Cardiac muscle cell (in vitro differentiated cells and primary cell): ENCODE measurements around the gene AQP2. TPM values are rescaled to one million over a fixed set of nuclear protein-coding genes. Genes with fewer than 3 reads are reported as not detected.

Experiments
- DNase-seq, 2 donors: peaks; one replicate each; pipeline versions ENCODE4 v3.0.0 to v3.0.0-alpha.2; 2010 to 2017; ENCODE audit warnings: low read depth in 1 of 2, low spot score in 1 of 2
- H3K27ac ChIP-seq: fragments of 200-600 bp; sonication (generic); 2 replicates; pipeline ENCODE4 v1.5.1; 2016
- H3K27me3 ChIP-seq: fragments of 200-600 bp; sonication (generic); 2 replicates; pipeline ENCODE4 v1.6.0; 2016; ENCODE audit warnings: control low read depth
- H3K36me3 ChIP-seq: fragments of 200-600 bp; sonication (generic); 2 replicates; pipeline ENCODE4 v1.5.1; 2016; ENCODE audit warnings: control low read depth
- H3K4me1 ChIP-seq: fragments of 200-600 bp; sonication (generic); 2 replicates; pipeline ENCODE4 v1.8.1; 2017; ENCODE audit warnings: low read depth, mild to moderate bottlenecking, mixed run types
- H3K4me3 ChIP-seq: fragments of 200-600 bp; sonication (generic); 2 replicates; pipeline ENCODE4 v1.5.1; 2016; ENCODE audit warnings: mild to moderate bottlenecking
- H3K9me3 ChIP-seq: fragments of 200-600 bp; sonication (generic); 2 replicates; pipeline ENCODE4 v1.5.1; 2017; ENCODE audit warnings: low read depth, mild to moderate bottlenecking, control low read depth
- polyA plus RNA-seq: library from polyadenylated mRNA; unstranded; fragments of >200 nt; fragmentation: Nextera tagmentation; extraction: Ambion mirVana; gene quantifications from 2 replicates; pipeline ENCODE4 v1.2.1, GENCODE V29; 2016
- total RNA-seq: library from RNA; depleted of rRNA; stranded (reverse); fragments of >200 nt; gene quantifications from 2 replicates; pipeline ENCODE4 v1.2.3, GENCODE V29; 2016
- TF ChIP-seq, protein P1 (sequence below): IDR thresholded peaks from 2 replicates; pipeline ENCODE4 v1.5.1; 2012; ENCODE audit warnings: low read depth, mild to moderate bottlenecking, low read length

Gene AQP2
- total and polyA plus RNA-seq, 2 experiments from 2014 or later: not detected

DNA sequence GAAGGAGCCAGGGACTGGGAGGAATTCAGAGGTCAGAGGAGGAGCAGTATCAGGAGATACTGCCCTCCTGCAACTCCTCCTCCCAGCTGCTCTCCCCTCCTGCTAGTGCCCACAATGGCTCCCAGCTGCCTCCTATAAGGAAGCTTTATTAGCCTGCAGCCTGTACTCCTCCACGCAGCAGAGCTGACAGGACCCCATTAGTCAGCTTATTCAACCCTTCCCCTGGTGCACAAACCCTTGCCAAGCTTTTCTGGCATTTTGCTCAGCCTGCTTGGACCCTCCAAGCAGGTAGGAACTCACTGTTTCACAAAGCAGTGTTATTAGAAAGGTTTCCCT lies 6.9 kb upstream of the AQP2 start:
- Histone ChIP-seq H3K4me1 (no peaks in the 10 kb centered on the region), H3K9me3 (no peaks in the 10 kb centered on the region), H3K27ac (no peak overlapping the region), H3K4me3 (no peak overlapping the region), H3K36me3 (no peaks in the 10 kb centered on the region), H3K27me3 (peaks cover 7% of the 10 kb centered on the region)
- TF ChIP-seq, protein P1, sequence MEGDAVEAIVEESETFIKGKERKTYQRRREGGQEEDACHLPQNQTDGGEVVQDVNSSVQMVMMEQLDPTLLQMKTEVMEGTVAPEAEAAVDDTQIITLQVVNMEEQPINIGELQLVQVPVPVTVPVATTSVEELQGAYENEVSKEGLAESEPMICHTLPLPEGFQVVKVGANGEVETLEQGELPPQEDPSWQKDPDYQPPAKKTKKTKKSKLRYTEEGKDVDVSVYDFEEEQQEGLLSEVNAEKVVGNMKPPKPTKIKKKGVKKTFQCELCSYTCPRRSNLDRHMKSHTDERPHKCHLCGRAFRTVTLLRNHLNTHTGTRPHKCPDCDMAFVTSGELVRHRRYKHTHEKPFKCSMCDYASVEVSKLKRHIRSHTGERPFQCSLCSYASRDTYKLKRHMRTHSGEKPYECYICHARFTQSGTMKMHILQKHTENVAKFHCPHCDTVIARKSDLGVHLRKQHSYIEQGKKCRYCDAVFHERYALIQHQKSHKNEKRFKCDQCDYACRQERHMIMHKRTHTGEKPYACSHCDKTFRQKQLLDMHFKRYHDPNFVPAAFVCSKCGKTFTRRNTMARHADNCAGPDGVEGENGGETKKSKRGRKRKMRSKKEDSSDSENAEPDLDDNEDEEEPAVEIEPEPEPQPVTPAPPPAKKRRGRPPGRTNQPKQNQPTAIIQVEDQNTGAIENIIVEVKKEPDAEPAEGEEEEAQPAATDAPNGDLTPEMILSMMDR: no peak
- DNase-seq: no peak

DNA sequence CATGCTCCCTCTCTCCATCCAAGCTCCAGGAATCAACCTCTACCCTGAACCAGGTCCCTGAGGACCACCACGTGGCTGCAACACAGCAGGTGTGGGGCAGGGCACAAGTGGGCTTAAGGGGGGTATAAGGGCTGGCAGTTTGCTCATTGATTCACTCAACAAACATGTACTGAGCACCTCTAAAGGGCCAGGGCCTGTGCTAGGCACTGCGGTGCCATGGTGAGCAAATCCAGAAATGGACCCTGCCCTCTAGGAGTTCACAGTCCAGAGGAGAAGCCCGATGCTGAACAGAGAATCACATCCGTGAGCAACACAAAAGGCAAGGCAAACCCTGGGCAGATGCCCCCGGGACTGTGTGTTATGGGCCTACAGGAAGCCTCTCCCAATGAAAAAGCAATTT lies 6.5 kb upstream of the AQP2 start:
- Histone ChIP-seq H3K27ac (no peak overlapping the region), H3K4me1 (no peaks in the 10 kb centered on the region), H3K4me3 (no peak overlapping the region), H3K9me3 (no peaks in the 10 kb centered on the region), H3K27me3 (peaks cover 7% of the 10 kb centered on the region), H3K36me3 (no peaks in the 10 kb centered on the region)
- TF ChIP-seq, protein P1: no peak
- DNase-seq: no peak

DNA sequence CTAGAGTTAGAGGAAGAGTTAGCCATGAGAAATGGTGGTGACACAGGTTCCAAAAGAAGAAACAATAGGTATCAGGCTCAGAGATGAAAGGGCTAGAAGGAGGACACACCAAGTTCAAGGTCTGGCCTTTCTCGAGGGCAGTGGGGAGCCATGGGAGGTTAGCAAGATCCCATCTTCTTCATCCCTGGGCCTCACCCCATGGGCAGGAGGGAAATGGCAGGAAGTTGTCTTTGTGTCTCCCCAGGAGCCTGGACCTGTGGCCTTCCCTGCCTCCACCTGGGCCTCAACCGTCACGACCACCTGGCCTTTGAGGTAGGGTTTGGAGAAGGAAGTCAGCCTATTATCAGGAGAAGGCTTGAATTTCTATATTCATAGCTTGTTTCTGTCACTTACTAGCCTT lies 5.8 kb upstream of the AQP2 start:
- Histone ChIP-seq H3K27me3 (peaks cover 7% of the 10 kb centered on the region), H3K4me3 (no peak overlapping the region), H3K36me3 (no peaks in the 10 kb centered on the region), H3K9me3 (no peaks in the 10 kb centered on the region), H3K27ac (no peak overlapping the region), H3K4me1 (no peaks in the 10 kb centered on the region)
- DNase-seq: no peak
- TF ChIP-seq, protein P1: no peak

DNA sequence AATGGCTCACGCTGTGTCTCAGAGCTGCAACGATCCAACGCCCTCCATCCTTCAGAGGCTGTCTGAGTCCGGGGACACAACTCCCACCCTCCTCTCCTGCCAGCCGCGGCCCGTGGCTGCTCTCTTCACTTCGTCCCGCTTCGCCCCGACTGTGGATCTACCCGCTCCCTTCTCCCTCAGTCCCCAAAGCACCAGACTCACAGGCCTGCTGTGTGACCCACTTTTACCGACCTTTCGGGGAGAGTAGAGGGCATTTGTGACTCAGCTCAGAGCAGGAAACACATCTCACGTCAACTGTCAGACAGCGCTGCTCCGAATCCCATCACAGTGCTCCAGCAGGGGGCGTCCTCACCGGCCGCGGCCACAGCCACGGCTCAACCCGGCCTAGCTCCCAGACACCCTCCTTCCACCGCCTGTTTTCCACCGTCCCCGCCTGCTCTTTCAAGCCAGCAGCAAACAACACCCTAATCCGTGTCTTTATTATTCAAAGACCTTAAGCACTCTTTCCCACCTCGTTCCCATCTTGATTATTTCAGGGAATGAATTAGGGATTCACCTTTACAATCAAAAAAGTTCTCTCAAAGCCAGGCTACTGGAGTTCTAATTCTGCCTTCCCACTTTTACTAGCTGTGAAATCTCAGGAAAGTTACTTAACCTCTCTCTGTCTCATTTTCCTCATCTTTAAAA lies 5.0 kb upstream of the AQP2 start:
- Histone ChIP-seq H3K27ac (no peak overlapping the region), H3K4me1 (no peaks in the 10 kb centered on the region), H3K27me3 (peaks cover 7% of the 10 kb centered on the region), H3K9me3 (no peaks in the 10 kb centered on the region), H3K4me3 (no peak overlapping the region), H3K36me3 (no peaks in the 10 kb centered on the region)
- TF ChIP-seq, protein P1: peak; percentile 96
- peak; percentile 79 to 86 for DNase-seq

DNA sequence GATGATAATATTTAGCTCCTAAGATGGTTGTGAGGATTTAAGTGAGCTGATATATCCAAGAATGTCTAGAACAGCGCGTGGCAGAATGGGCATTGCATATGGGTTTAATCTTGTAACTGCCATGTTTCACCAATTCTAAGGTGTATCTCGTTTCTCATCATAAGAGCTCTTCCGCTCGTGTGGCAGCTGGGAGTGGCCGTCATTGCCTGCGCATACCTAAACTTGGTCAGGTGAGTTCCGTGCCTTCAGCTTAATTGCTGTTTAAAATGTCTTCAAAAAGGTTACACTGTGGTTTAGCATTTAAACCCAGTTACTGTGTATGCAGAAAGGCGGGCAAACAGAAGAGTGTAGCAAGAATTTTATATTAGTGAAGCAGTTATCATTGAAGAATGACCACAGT lies 4.5 kb upstream of the AQP2 start:
- no peaks in the 10 kb centered on the region for H3K4me1 ChIP-seq
- no peak for DNase-seq
- peaks cover 7% of the 10 kb centered on the region for H3K27me3 ChIP-seq
- H3K4me3 ChIP-seq: no peak overlapping the region
- TF ChIP-seq, protein P1: no peak
- H3K9me3 ChIP-seq: no peaks in the 10 kb centered on the region
- no peaks in the 10 kb centered on the region for H3K36me3 ChIP-seq
- no peak overlapping the region for H3K27ac ChIP-seq
